Right atrium auricular region (tissue), 2 donors: ENCODE data around the gene TMEM245. TPM values are rescaled to one million over a fixed set of nuclear protein-coding genes. Genes with fewer than 3 reads are reported as not detected.
A peak's percentile ranks its signal among the peaks of the same experiment; 100 is the strongest.

Source experiments
- DNase-seq: peaks from one replicate; pipeline ENCODE4 v3.0.0-alpha.2; 2019; ENCODE audit warnings: low spot score
- H3K27ac ChIP-seq, 2 donors: fragments of 200-600 bp; sonication (generic); 1 replicate in 1 of 2; 2 replicates in 1 of 2; pipeline ENCODE4 v1.5.1; 2016 to 2019
- H3K27me3 ChIP-seq, 2 donors: fragments of 200-600 bp; sonication (generic); one replicate each; pipeline versions ENCODE4 v1.5.1 to v1.6.0; 2017 to 2019
- H3K36me3 ChIP-seq: fragments of 200-600 bp; sonication (generic); one replicate; pipeline ENCODE4 v1.5.1; 2016
- H3K4me1 ChIP-seq, 2 donors: fragments of 200-600 bp; sonication (generic); one replicate each; pipeline versions ENCODE4 v1.5.1 to v1.6.0; 2017 to 2019
- H3K4me3 ChIP-seq, 2 donors: fragments of 200-600 bp; sonication (generic); 1 replicate in 1 of 2; 2 replicates in 1 of 2; pipeline ENCODE4 v1.5.1; 2017 to 2019; ENCODE audit warnings: mild to moderate bottlenecking in 1 of 2, moderate library complexity in 1 of 2
- H3K9me3 ChIP-seq, 2 donors: fragments of 200-600 bp; sonication (generic); one replicate each; pipeline ENCODE4 v1.5.1; 2019
- CTCF ChIP-seq, 2 donors: fragments of 200-600 bp; sonication (generic); IDR thresholded peaks; one replicate each; pipeline ENCODE4 v1.5.1; 2019; ENCODE audit warnings: antibody characterized with exemption in 2 of 2
- total RNA-seq, 2 donors: library from RNA; depleted of rRNA; stranded (reverse); fragments of >200 nt; gene quantifications; one replicate each; pipeline ENCODE4 v1.1.0, GENCODE V29; 2016

The TMEM245 gene
- 10 to 100 TPM; 89.0 to 95.1 TPM for total RNA-seq

GRCh38 chr9:109119439-109120203 lies at the start of gene TMEM245:
TMEM245 (minus strand) TSS chr9:109119947; CDS start chr9:109119913, 34 bp downstream.
- no peaks in the 10 kb centered on the region for H3K27me3 ChIP-seq
- peak within 1 kb of the TSS; percentile 71 to 83 for H3K4me3 ChIP-seq
- H3K27ac ChIP-seq = peak within 1 kb of the TSS; percentile 79 to 89
- peak; percentile 95 for DNase-seq
- H3K4me1 ChIP-seq = peaks cover 0 to 49% of the 10 kb centered on the region in 2 donors
- TF ChIP-seq CTCF (IDR thresholded peaks at IDR 0.05) = peak in 1 of 2 donors; percentile 11
- H3K9me3 ChIP-seq = no peaks in the 10 kb centered on the region
- no peaks in the 10 kb centered on the region for H3K36me3 ChIP-seq

- H3K36me3 ChIP-seq = no peaks in the 10 kb centered on the region
- H3K27ac ChIP-seq = no peak overlapping the region
- H3K4me1 ChIP-seq = no peaks in the 10 kb centered on the region
- H3K4me3 ChIP-seq = no peak overlapping the region
- H3K27me3 ChIP-seq = no peaks in the 10 kb centered on the region
- no peaks in the 10 kb centered on the region for H3K9me3 ChIP-seq
- TF ChIP-seq CTCF (IDR thresholded peaks at IDR 0.05) = no peak
- DNase-seq = no peak
Observed at GRCh38 chr9:109168170-109168569, 48.4 kb upstream of the TMEM245 start.

- no peaks in the 10 kb centered on the region for H3K36me3 ChIP-seq
- H3K4me3 ChIP-seq = no peak overlapping the region
Observed at GRCh38 chr9:109167716-109168115, 48.0 kb upstream of the TMEM245 start.

GRCh38 chr9:109166771-109167601 lies 47.2 kb upstream of the TMEM245 start, which contains the start of gene FRRS1L:
FRRS1L (minus strand) TSS chr9:109167249; CDS start chr9:109167138, 111 bp downstream.
- no peak for TF ChIP-seq CTCF (IDR thresholded peaks at IDR 0.05)
- Histone ChIP-seq H3K36me3 (no peaks in the 10 kb centered on the region), H3K9me3 (no peaks in the 10 kb centered on the region), H3K27ac (no peak within 1 kb of the TSS), H3K27me3 (no peaks in the 10 kb centered on the region), H3K4me3 (peak within 1 kb of the TSS; percentile 12 to 37), H3K4me1 (no peaks in the 10 kb centered on the region)
- no peak for DNase-seq

More at GRCh38 chr9:109167716-109168115, 48.0 kb upstream of the TMEM245 start:
- no peak for DNase-seq
- Histone ChIP-seq H3K27me3 (no peaks in the 10 kb centered on the region), H3K4me1 (no peaks in the 10 kb centered on the region), H3K27ac (no peak overlapping the region), H3K9me3 (no peaks in the 10 kb centered on the region)
- TF ChIP-seq CTCF (IDR thresholded peaks at IDR 0.05) = no peak

GRCh38 chr9:109166171-109166770 lies 46.5 kb upstream of the TMEM245 start:
- DNase-seq = no peak
- H3K4me1 ChIP-seq = no peaks in the 10 kb centered on the region
- no peaks in the 10 kb centered on the region for H3K9me3 ChIP-seq
- TF ChIP-seq CTCF (IDR thresholded peaks at IDR 0.05) = no peak
- H3K36me3 ChIP-seq = no peaks in the 10 kb centered on the region
- H3K27me3 ChIP-seq = no peaks in the 10 kb centered on the region
- peak overlapping the region in 1 of 2 donors; percentile 37 for H3K4me3 ChIP-seq
- H3K27ac ChIP-seq = no peak overlapping the region
